K562 (cell line): ENCODE results near the gene RET. TPM values are rescaled to one million over a fixed set of nuclear protein-coding genes. Genes with fewer than 3 reads are reported as not detected.

Experiments used
- ATAC-seq: fragments of 200-7000 bp; cut with Tn5 transposase; 3 replicates; pipeline ENCODE4 v1.9.1; 2020; ENCODE audit warnings: moderate library complexity
- BruUV-seq: library from RNA; stranded (reverse); fragments of 400-500 nt; replicated peaks from 2 replicates; lab custom pipeline; 2021; lab: Mats Ljungman, UMichigan
- CTCF ChIA-PET: fragments of 300-600 bp; formaldehyde crosslinking; extraction: SDS; loops from one replicate; lab custom pipeline; 2021; ENCODE audit warnings: low intra/inter-chr PET ratio; lab: Yijun Ruan, JAX
- POLR2A ChIA-PET: fragments of 300-600, 350-650 bp; sonication (Branson Sonifier 250); formaldehyde crosslinking; extraction: SDS; loops from one replicate; lab custom pipeline; 2021; ENCODE audit warnings: antibody characterized with exemption, inconsistent platforms; lab: Yijun Ruan, JAX
- DNase-seq, 4 experiments: peaks; one replicate each; pipeline versions ENCODE4 v3.0.0 to v3.0.0-alpha.2; 2011 to 2018; ENCODE audit warnings: low spot score in 3 of 4, mixed read lengths in 3 of 4; ENCODE audit errors: extremely low read depth in 1 of 4
- FAIRE-seq: peaks from 2 replicates; lab custom pipeline; 2011; peaks lifted over from hg19 to GRCh38; lab: Jason Lieb, UNC
- H2AFZ ChIP-seq: 2 replicates; pipeline ENCODE4 v1.6.0; 2011; ENCODE audit warnings: low read depth, low read length, control low read depth, inconsistent platforms
- H3K27ac ChIP-seq: fragments of 200-600 bp; 3 replicates; pipeline ENCODE4 v1.8.0; 2011; ENCODE audit warnings: low read depth, mild to moderate bottlenecking, control low read depth, inconsistent platforms, low read length, moderate library complexity, mixed read lengths; ENCODE audit errors: extremely low read depth
- H3K27me3 ChIP-seq, 2 experiments: fragments of 300-600 bp in 1 of 2; 2 replicates in 1 of 2; 3 replicates in 1 of 2; pipeline versions ENCODE4 v1.6.0 to v1.8.0; 2011; ENCODE audit warnings: inconsistent platforms in 2 of 2, low read length in 2 of 2, mild to moderate bottlenecking in 1 of 2, mixed read lengths in 1 of 2, moderate library complexity in 1 of 2; ENCODE audit not compliant: control insufficient read depth in 2 of 2, insufficient read depth in 2 of 2
- H3K36me3 ChIP-seq: fragments of 300-600 bp; 3 replicates; pipeline ENCODE4 v1.8.0; 2011; ENCODE audit warnings: mild to moderate bottlenecking, low read length, inconsistent platforms; ENCODE audit not compliant: control insufficient read depth, insufficient read depth
- H3K4me1 ChIP-seq, 2 experiments: fragments of 200-600 bp in 1 of 2; replicated peaks in 1 of 2; 2 replicates in 1 of 2; 3 replicates in 1 of 2; pipeline versions ENCODE4 v1.5.1 to v1.8.0; 2011; ENCODE audit warnings: inconsistent platforms in 2 of 2, low read length in 2 of 2, mild to moderate bottlenecking in 1 of 2, mixed read lengths in 1 of 2, moderate library complexity in 1 of 2; ENCODE audit not compliant: control insufficient read depth in 2 of 2, insufficient read depth in 2 of 2
- H3K4me2 ChIP-seq: 2 replicates; pipeline ENCODE4 v1.6.1; 2011; ENCODE audit warnings: low read length, control low read depth, inconsistent platforms, mixed read lengths; ENCODE audit not compliant: insufficient read depth
- H3K4me3 ChIP-seq: fragments of 200-600 bp; sonication (generic), shearing (Covaris generic); 2 replicates; pipeline ENCODE4 v1.5.1; 2016; ENCODE audit warnings: control low read depth, inconsistent platforms
- H3K79me2 ChIP-seq: fragments of 200-600 bp; 3 replicates; pipeline ENCODE4 v1.8.0; 2011; ENCODE audit warnings: low read length, inconsistent platforms; ENCODE audit not compliant: control insufficient read depth, insufficient read depth
- H3K9ac ChIP-seq, 2 experiments: 2 replicates each; pipeline versions ENCODE4 v1.6.0 to v1.6.1; 2011; ENCODE audit warnings: low read depth in 2 of 2, low read length in 2 of 2, control low read depth in 1 of 2, inconsistent platforms in 1 of 2, mild to moderate bottlenecking in 1 of 2, mixed read lengths in 1 of 2; ENCODE audit not compliant: insufficient read depth in 1 of 2
- H3K9me1 ChIP-seq: one replicate; pipeline ENCODE4 v1.6.0; 2011; ENCODE audit warnings: inconsistent platforms, mild to moderate bottlenecking, low read length, moderate library complexity; ENCODE audit not compliant: control insufficient read depth, insufficient read depth
- H3K9me3 ChIP-seq: replicated peaks from 2 replicates; pipeline ENCODE4 v1.5.1; 2011; ENCODE audit warnings: low read depth, low read length, inconsistent platforms; ENCODE audit not compliant: control insufficient read depth, insufficient read depth
- H4K20me1 ChIP-seq: replicated peaks from 2 replicates; pipeline ENCODE4 v1.6.1; 2011; ENCODE audit warnings: low read length, inconsistent platforms, mixed read lengths; ENCODE audit not compliant: control insufficient read depth, insufficient read depth
- CBFA2T3 ChIP-seq: fragments of 450-650 bp; IDR thresholded peaks from 2 replicates; pipeline ENCODE4 v1.6.1; 2017
- ELF1 ChIP-seq: fragments of 200-800 bp; sonication (Bioruptor generic); IDR thresholded peaks from 2 replicates; pipeline ENCODE4 v1.6.1; 2016; ENCODE audit warnings: missing genetic modification characterization, missing compliant biosample characterization
- FOXP1 ChIP-seq: sonication (generic); formaldehyde crosslinking; IDR thresholded peaks from 2 replicates; pipeline ENCODE4 v1.8.0; 2022; ENCODE audit warnings: mild to moderate bottlenecking, missing genetic modification reagents
- HIVEP1 ChIP-seq: fragments of 250-450 bp; sonication (Bioruptor Pico); IDR thresholded peaks from 2 replicates; pipeline ENCODE4 v1.4.0; 2020; ENCODE audit warnings: mild to moderate bottlenecking
- MTA1 ChIP-seq: fragments of 450-650 bp; IDR thresholded peaks from 2 replicates; pipeline ENCODE4 v1.6.1; 2017; ENCODE audit warnings: borderline replicate concordance
- PHF8 ChIP-seq: fragments of 200-600 bp; sonication (generic); IDR thresholded peaks from 2 replicates; pipeline ENCODE4 v1.6.1; 2012; ENCODE audit warnings: mixed run types, mild to moderate bottlenecking, inconsistent platforms, low read length, moderate library complexity, borderline replicate concordance
- SMARCA4 ChIP-seq: fragments of 450-650 bp; IDR thresholded peaks from 2 replicates; pipeline ENCODE4 v1.6.1; 2016
- SREBF2 ChIP-seq: sonication (generic); formaldehyde crosslinking; IDR thresholded peaks from 2 replicates; pipeline ENCODE4 v1.4.0; 2020; ENCODE audit warnings: mild to moderate bottlenecking, missing genetic modification reagents
- TCFL5 ChIP-seq: fragments of 250-450 bp; sonication (Bioruptor Pico); conservative IDR thresholded peaks from 2 replicates; pipeline ENCODE4 v1.6.1; 2021; ENCODE audit warnings: mild to moderate bottlenecking, moderate library complexity, matching md5 sums
- ZBTB8A ChIP-seq: fragments of 450-650 bp; IDR thresholded peaks from 2 replicates; pipeline ENCODE4 v1.6.1; 2018; ENCODE audit warnings: mild to moderate bottlenecking, moderate library complexity; ENCODE audit not compliant: partially characterized antibody
- ZEB2 ChIP-seq: fragments of 450-650 bp; IDR thresholded peaks from 2 replicates; pipeline ENCODE4 v1.6.1; 2016
- ZNF133 ChIP-seq: fragments of 250-450 bp; sonication (Bioruptor Pico); IDR thresholded peaks from 2 replicates; pipeline ENCODE4 v1.4.0; 2020; ENCODE audit warnings: mild to moderate bottlenecking
- ZNF431 ChIP-seq: sonication (generic); formaldehyde crosslinking; IDR thresholded peaks from 2 replicates; pipeline ENCODE4 v1.8.0; 2022; ENCODE audit warnings: mild to moderate bottlenecking, missing genetic modification reagents
- ZNF551 ChIP-seq: fragments of 250-450 bp; sonication (Bioruptor Pico); IDR thresholded peaks from 2 replicates; pipeline ENCODE4 v1.5.0; 2021; ENCODE audit warnings: mild to moderate bottlenecking, moderate library complexity
- ZNF75A ChIP-seq: fragments of 450-650 bp; formaldehyde crosslinking; IDR thresholded peaks from 2 replicates; pipeline ENCODE4 v1.4.0; 2020; ENCODE audit warnings: mild to moderate bottlenecking
- WGBS: fragments of 100-300 bp; shearing (Covaris generic); methylation state at CpG from one replicate; pipeline ENCODE4 v1.1.6; 2016; ENCODE audit warnings: low coverage, mixed read lengths; ENCODE audit not compliant: insufficient coverage; ENCODE audit errors: missing lambda C conversion rate; 5-methylcytosine and 5-hydroxymethylcytosine counted together
- in situ Hi-C: fragments of 300-500 bp; cut with MboI; formaldehyde crosslinking; loops from 4 replicates; pipeline ENCODE4 v1.15.0; 2018; ENCODE audit warnings: inconsistent platforms, mixed read lengths
- intact Hi-C: fragments of 100-400 bp; cut with micrococcal nuclease; formaldehyde crosslinking; loops from 2 replicates; pipeline ENCODE4 v1.14.2; 2022
- polyA plus RNA-seq, 8 experiments: library from polyadenylated mRNA; depleted of rRNA in 4 of 8; stranded (reverse) in 5 of 8; unstranded in 3 of 8; fragments of >200 nt; fragmentation: Nextera tagmentation in 2 of 8; fragmentation: Illumina TruSeq in 1 of 8; extraction: Ambion mirVana in 2 of 8; extraction: Trizol in 1 of 8; gene quantifications; 2 replicates each; pipeline versions ENCODE4 v1.2.1 to v1.2.3, GENCODE V29; 2011 to 2014; ENCODE audit warnings: inconsistent platforms in 1 of 8, missing spikeins in 1 of 8
- total RNA-seq, 7 experiments: library from RNA; depleted of rRNA in 6 of 7; stranded (reverse); fragments of >200 nt in 6 of 7; fragmentation: Illumina TruSeq in 2 of 7; extraction: Trizol in 2 of 7; gene quantifications; 2 replicates each; pipeline versions ENCODE4 v1.2.1 to v1.2.3, GENCODE V29; 2011 to 2021; ENCODE audit warnings: low replicate concordance in 1 of 7
- TF ChIP-seq, protein P1 (sequence below): IDR thresholded peaks from 2 replicates; pipeline ENCODE4 v1.6.1; 2012; ENCODE audit warnings: low read depth, low read length, improper control_type of control experiment, borderline replicate concordance
- TF ChIP-seq, protein P2 (sequence below): fragments of 450-650 bp; formaldehyde crosslinking; IDR thresholded peaks from 2 replicates; pipeline ENCODE4 v1.4.0; 2020; ENCODE audit warnings: mild to moderate bottlenecking, moderate library complexity
- TF ChIP-seq, protein P3 (sequence below): fragments of 200-800 bp; sonication (Bioruptor generic); IDR thresholded peaks from 2 replicates; pipeline ENCODE4 v1.6.1; 2017; ENCODE audit warnings: missing genetic modification characterization, missing compliant biosample characterization
- TF ChIP-seq, protein P4 (sequence below): fragments of 250-450 bp; sonication (Bioruptor Pico); IDR thresholded peaks from 2 replicates; pipeline ENCODE4 v1.5.0; 2021

RET gene
- total and polyA plus RNA-seq, 9 of the 15 experiments (the other 6 are each of a cell fraction or from before 2014, with no cell fraction given) = 0.04 to 0.05 TPM; not detected in 7

DNA sequence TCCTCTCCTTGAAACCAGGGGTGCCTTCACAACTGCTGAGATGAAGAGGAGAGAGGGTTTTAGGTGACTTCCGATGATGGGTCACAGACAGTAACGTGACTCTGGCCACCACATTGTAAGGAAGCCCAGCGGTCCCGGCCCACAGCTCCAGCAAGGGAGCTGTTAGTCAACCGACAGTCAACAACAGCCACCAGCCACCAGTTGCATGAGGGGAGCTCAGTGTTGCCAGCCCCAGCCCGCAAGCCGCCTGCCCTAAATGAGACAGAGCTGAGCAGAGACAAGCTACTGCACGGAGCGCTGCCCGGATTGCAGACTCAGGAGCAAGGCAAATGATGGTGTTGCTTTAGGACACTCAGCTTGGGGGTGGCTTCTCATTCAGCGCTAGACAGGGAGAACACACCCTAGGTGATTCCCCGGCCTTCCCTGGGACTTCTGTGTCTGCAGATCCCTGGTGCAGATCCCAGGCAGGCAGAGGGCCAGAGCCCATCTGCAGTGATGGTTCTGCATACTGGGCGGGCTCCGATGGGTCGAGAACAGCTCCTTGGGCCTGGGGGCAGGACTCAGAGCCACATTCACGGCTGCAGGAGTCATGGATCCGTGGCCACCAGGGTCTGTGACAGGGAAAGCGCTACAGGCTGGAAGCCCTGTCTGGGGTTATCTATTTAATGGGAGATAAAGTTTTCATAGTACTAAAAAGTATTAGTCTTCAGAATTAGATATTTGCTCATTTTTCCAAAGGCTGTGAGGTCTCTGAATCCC lies 14.3 kb upstream of the RET start:
- POLR2A ChIA-PET = interaction anchor here (0.6 kb wide), 1 partner anchor 77 kb away, joined by 3 read pairs; no protein-coding TSS in a partner anchor
- no TSS peak for BruUV-seq
- ATAC-seq = no peak
- no peak for TF ChIP-seq ZNF551 (CRISPR knock-in tag)
- TF ChIP-seq MTA1 = no peak
- TF ChIP-seq ZEB2 = no peak
- TF ChIP-seq, protein P1, sequence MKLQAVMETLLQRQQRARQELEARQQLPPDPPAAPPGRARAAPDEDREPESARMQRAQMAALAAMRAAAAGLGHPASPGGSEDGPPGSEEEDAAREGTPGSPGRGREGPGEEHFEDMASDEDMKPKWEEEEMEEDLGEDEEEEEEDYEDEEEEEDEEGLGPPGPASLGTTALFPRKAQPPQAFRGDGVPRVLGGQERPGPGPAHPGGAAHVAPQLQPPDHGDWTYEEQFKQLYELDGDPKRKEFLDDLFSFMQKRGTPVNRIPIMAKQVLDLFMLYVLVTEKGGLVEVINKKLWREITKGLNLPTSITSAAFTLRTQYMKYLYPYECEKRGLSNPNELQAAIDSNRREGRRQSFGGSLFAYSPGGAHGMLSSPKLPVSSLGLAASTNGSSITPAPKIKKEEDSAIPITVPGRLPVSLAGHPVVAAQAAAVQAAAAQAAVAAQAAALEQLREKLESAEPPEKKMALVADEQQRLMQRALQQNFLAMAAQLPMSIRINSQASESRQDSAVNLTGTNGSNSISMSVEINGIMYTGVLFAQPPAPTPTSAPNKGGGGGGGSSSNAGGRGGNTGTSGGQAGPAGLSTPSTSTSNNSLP = no peak
- TF ChIP-seq, protein P2, sequence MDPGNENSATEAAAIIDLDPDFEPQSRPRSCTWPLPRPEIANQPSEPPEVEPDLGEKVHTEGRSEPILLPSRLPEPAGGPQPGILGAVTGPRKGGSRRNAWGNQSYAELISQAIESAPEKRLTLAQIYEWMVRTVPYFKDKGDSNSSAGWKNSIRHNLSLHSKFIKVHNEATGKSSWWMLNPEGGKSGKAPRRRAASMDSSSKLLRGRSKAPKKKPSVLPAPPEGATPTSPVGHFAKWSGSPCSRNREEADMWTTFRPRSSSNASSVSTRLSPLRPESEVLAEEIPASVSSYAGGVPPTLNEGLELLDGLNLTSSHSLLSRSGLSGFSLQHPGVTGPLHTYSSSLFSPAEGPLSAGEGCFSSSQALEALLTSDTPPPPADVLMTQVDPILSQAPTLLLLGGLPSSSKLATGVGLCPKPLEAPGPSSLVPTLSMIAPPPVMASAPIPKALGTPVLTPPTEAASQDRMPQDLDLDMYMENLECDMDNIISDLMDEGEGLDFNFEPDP = no peak
- TF ChIP-seq, protein P3, sequence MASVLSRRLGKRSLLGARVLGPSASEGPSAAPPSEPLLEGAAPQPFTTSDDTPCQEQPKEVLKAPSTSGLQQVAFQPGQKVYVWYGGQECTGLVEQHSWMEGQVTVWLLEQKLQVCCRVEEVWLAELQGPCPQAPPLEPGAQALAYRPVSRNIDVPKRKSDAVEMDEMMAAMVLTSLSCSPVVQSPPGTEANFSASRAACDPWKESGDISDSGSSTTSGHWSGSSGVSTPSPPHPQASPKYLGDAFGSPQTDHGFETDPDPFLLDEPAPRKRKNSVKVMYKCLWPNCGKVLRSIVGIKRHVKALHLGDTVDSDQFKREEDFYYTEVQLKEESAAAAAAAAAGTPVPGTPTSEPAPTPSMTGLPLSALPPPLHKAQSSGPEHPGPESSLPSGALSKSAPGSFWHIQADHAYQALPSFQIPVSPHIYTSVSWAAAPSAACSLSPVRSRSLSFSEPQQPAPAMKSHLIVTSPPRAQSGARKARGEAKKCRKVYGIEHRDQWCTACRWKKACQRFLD (CRISPR knock-in tag) = no peak
- no peak for TF ChIP-seq CBFA2T3
- no peak for TF ChIP-seq ZBTB8A
- TF ChIP-seq SREBF2 = no peak
- no peak for TF ChIP-seq ELF1 (tag)
- TF ChIP-seq TCFL5 (CRISPR knock-in tag) = no peak
- no peak for TF ChIP-seq PHF8
- no peak for TF ChIP-seq SMARCA4
- TF ChIP-seq ZNF133 (CRISPR knock-in tag) = no peak
- TF ChIP-seq, protein P4, sequence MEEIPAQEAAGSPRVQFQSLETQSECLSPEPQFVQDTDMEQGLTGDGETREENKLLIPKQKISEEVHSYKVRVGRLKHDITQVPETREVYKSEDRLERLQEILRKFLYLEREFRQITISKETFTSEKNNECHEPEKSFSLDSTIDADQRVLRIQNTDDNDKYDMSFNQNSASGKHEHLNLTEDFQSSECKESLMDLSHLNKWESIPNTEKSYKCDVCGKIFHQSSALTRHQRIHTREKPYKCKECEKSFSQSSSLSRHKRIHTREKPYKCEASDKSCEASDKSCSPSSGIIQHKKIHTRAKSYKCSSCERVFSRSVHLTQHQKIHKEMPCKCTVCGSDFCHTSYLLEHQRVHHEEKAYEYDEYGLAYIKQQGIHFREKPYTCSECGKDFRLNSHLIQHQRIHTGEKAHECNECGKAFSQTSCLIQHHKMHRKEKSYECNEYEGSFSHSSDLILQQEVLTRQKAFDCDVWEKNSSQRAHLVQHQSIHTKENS (CRISPR knock-in tag) = no peak
- no peak for TF ChIP-seq FOXP1 (CRISPR knock-in tag)
- no peak for TF ChIP-seq ZNF75A (CRISPR knock-in tag)
- TF ChIP-seq HIVEP1 (CRISPR knock-in tag) = no peak
- TF ChIP-seq ZNF431 (CRISPR knock-in tag) = no peak

More for the DNA sequence above, 14.3 kb upstream of the RET start:
- no peak overlapping the region for H3K4me2 ChIP-seq
- H2AFZ ChIP-seq = no peak overlapping the region
- no peak overlapping the region for H3K9ac ChIP-seq
- CTCF ChIA-PET = no interaction called here
- no peaks in the 10 kb centered on the region for H3K9me3 ChIP-seq
- no peaks in the 10 kb centered on the region for H3K79me2 ChIP-seq
- peaks cover 0 to 4% of the 10 kb centered on the region in 2 experiments; a peak in 2 of 5 replicates for H3K4me1 ChIP-seq
- H3K9me1 ChIP-seq = no peaks in the 10 kb centered on the region
- no peaks in the 10 kb centered on the region for H3K36me3 ChIP-seq
- WGBS = 1% methylated on average over 18 of the region's 18 CpGs
- intact Hi-C loops = no loop called here
- no peak overlapping the region for H3K27ac ChIP-seq
- H3K4me3 ChIP-seq = no peak overlapping the region
- FAIRE-seq (no peak), DNase-seq (no peak)
- in situ Hi-C loops = no loop called here
- peaks cover 4 to 49% of the 10 kb centered on the region in 2 experiments; a peak in 4 of 5 replicates for H3K27me3 ChIP-seq
- H4K20me1 ChIP-seq = peaks cover 4% of the 10 kb centered on the region
